DOHH2 (cell line): ENCODE results near the gene SLC4A1.

Experiments used
- CTCF ChIP-seq: fragments of 200-600 bp; sonication (generic); IDR thresholded peaks from one replicate; pipeline ENCODE4 v1.5.1; 2014; ENCODE audit warnings: antibody characterized with exemption, mild to moderate bottlenecking, low read depth, low read length; ENCODE audit not compliant: poor library complexity, severe bottlenecking
- EZH2phosphoT487 ChIP-seq: fragments of 200-600 bp; sonication (generic); IDR thresholded peaks from 2 replicates; pipeline ENCODE4 v1.6.1; 2017; ENCODE audit warnings: borderline replicate concordance, mild to moderate bottlenecking, antibody characterized with exemption, low read length, moderate library complexity, mixed read lengths

DNA sequence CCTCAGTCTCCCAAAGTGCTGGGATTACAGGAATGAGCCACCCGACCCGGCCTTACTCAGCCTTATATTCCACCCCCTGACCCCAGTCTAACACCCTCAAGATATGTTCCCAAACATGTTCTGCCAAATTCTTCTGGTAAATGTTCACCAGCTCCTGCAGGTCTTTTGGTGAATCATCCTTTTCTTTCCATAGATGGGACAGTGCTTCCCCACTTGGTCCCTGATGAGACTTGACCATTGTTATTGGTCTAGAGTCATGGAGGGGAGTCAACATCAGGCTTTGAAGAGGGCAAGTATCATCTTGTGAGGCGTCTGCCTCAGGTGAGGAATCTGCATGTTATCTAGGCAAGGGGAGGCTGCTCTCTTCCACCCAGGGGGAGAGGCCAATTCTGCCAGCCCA, 30.0 kb upstream of the SLC4A1 start:
- TF ChIP-seq CTCF = no peak
- TF ChIP-seq EZH2phosphoT487 = no peak
